SW 1271 (cell line): ENCODE data around the gene JMJD4.
"Not testable (repeated sequence)": the region's sequence is repeated elsewhere in the genome, so short reads cannot be mapped to it uniquely, and the experiment has no call there.

Experiments
- DNase-seq, 2 experiments: peaks; one replicate each; lab custom pipeline; 2025; lab: John Stamatoyannopoulos, UW

Gene JMJD4

GRCh38 chr1:227733309-227733705, 1.8 kb downstream of the JMJD4 start:
- DNase-seq, result no peak

DNA sequence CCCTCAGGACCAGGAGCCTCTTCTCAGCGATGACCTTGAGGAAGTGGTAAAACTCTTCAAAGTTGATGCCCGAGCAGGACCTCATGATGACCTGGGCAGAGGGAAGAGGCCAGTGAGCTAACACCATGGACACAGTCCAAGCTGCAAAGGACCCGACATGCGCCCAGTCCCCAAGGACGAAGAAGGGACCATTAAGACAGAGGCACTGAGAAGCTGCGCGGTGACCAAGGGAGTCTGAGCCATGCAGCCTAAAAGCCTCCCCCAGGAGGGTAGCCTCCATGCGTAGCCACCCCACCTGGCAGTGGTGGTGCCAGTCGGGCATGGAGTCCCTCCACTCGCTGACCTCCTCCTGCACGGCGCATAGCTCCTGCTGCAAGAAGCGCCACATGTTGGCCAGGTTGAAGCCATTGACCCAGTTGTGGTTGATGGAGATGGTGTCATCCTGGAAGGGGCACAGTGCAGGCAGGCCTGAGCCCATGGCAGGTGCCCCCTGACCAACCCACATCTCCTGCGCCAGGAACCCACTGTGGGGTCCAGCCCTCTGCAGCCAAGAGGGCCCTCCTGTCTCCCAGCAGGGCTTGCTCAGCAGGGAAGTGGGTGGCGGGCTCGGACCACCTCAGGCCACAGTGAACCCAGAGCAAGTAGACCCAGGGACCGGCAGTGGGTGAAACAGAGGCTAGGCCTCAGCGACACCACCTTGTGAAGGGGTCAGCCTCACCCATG, 2.4 kb downstream of the JMJD4 start:
- no peak for DNase-seq

DNA sequence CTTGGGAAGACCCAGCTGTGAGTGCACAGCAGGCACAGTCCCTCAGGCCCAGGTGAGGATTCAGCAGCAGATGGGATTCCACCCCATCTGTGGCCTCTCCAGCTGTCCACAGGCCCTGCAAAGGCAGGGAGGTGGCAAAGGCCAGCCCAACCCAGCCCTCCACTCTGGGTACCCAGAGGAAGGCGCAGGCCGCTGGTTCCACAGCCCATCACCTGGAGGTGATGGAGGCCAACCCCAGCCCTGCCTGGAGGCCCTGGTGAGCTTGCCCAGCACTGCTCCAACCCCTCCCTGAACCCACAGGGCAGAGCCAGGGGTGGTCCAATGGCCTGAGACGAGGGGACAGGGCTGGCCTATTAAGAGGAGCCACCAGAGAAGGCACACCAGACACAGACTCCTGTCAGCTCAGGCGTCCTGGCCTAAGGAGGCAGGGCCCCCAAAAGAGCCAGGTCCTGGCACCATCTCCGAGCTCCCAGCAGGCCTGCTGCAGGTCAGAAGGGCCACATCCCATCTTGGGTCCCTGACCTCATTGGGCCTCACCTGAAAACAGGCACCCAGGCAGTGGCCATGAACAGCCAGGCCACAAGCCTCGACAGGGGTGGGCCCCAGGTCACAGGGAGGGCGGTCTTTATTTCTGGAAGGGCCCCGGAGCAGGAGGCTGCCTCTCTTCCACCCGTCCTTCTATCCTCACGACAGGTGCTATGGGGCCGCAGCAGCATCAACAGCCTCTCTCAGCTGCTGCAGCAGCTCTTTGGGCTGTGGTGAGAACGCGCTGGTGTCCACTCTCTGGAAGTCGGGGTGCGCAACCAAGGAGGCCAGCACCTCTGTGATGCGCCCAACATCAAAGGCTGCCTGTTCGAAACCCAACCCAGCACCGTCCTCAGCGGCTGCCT, 3.2 kb downstream of the JMJD4 start:
- no peak for DNase-seq

GRCh38 chr1:227731241-227731677, 3.8 kb downstream of the JMJD4 start:
- no peak for DNase-seq

DNA sequence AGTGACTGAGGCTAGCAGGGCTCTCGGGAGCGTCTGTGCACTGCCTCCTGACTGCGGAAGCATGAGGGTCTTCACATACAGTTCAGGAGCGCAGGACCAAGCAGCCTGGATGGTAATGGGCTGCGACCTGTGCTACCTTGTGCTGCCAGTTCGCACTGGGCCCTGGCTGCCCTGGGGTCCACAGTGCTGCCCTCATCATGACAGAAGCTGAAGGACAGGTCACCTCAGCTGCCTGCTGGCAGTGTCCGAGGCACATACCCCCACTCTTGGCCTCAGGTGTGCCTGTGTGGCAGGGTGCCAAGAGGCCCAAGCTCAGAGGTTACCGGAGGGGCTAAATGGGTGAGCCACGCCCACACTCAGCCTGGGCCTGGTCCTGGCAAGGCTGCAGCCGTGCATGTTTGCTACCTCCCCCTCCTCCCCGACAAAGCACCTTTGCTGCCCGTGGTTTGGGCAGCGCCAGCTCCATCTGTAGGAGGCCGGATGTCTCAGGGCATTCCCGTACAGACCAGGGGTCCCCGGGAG, 4.4 kb downstream of the JMJD4 start:
- DNase-seq, result no peak

- DNase-seq, result peak in 1 of 2 experiments; percentile 40
Measured at GRCh38 chr1:227729881-227730629, 5.0 kb downstream of the JMJD4 start.

- DNase-seq, result no peak
Measured at GRCh38 chr1:227729144-227729880, 5.8 kb downstream of the JMJD4 start.

GRCh38 chr1:227728892-227729143, 6.3 kb downstream of the JMJD4 start:
- DNase-seq, result no peak

GRCh38 chr1:227728059-227728891, 6.8 kb downstream of the JMJD4 start:
- DNase-seq, result peak; percentile 33 to 47

DNA sequence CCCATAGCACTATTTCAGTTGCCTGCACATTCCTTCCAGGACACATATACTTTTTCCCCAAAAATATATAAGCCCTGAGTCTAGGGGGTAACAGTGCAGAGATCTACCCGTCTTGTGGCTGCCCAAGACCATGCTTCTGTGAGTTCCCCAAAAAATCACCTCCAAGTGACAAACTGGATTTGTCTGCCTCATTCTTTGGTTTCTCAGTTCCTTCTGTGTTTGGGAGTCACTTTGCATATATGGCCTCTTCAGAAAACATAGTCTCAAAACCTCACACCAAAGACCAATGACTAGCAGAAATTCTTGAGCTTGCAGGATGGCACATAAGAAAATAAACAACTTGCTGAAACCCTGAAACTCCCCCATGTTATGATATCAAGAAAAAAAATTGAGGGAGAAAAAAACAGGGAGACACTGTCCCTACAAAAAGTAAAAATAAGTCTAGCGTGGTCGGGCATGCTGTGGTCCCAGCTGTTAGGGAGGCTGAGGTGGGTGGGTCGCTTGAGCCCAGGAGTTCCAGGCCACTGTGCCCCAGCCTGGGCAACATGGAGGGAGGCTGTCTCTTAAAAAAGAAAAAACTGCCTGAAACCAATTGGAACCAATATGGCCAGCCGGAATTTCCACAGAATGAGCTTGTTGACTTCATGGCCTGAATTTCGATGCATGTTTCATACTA, 8.0 kb downstream of the JMJD4 start:
- no peak for DNase-seq

- DNase-seq, result no peak
Measured at GRCh38 chr1:227726318-227726717, 8.8 kb downstream of the JMJD4 start.

DNA sequence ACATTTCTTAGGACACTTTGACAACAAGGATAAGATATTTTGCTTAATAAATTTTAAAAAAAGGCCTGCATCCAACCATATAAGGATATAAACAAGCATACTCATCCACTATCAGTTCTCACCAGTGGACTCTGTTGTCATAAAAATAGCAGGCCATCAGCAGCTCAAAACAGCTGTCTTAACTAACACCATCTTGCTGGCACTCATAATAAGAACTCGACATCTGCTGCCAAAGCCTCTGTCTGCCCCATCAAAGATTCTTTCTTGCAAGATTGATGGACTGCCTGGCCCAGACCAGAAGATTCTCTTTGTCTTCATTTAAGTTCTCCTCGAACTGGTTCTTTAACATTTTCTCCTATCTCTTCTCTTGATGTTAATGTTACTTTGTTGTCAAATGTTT, 10.1 kb downstream of the JMJD4 start:
- no peak for DNase-seq

DNA sequence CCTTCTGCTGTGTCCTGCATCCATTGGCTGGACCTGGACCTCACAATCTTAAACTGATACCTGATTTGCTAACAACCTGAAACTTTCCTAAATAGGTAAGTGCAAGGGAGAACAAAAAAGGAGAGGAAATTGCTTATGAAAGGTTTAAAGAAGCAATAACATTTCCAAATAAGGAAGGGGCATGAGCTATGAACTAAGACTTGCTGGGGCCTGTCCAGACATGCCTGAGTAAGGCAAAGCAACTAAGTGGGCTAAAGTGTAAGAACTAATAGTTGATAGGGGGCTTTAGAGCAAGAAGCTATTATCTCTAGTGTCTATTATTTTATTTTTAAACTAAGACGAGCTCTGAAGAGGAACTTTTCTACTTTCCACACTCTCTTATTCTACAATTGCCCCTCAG, 11.6 kb downstream of the JMJD4 start:
- no peak for DNase-seq

- DNase-seq, result no peak
Measured at GRCh38 chr1:227718932-227719331, 16.2 kb downstream of the JMJD4 start.

DNA sequence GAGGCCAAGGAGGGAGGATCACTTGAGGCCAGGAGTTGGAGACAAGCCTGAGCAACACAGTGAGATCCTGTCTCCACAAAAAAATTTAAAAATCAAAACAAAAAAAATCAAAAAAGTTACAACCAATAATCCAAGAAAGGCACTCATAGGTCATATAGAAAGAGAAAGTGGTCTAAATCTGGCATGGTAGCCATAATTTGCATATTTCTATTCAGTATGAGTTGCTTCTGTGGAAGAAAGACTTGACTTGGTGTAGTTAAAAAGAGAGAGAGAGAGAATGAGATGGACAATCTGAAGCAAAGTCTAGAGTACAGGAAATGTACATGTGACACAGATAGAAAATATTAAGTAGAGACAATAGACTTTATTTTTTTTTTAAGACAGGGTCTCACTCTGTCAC, 22.5 kb downstream of the JMJD4 start:
- DNase-seq, result no peak

DNA sequence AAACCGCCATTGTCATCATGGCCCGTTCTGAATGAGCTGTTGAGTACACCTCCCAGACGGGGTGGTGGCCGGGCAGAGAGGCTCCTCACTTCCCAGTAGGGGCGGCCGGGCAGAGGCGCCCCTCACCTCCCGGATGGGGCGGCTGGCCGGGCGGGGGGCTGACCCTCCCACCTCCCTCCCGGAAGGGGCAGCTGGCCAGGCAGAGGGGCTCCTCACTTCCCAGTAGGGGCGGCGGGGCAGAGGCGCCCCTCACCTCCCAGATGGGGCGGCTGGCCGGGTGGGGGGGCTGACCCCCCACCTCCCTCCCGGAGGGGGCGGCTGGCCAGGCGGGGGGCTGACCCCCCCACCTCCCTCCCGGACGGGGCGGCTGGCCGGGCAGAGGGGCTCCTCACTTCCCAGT, 24.6 kb downstream of the JMJD4 start:
- not testable (repeated sequence) for DNase-seq

- no peak for DNase-seq
Measured at GRCh38 chr1:227709451-227709850, 25.7 kb downstream of the JMJD4 start.

- DNase-seq, result no peak
Measured at GRCh38 chr1:227707846-227708245, 27.3 kb downstream of the JMJD4 start.

DNA sequence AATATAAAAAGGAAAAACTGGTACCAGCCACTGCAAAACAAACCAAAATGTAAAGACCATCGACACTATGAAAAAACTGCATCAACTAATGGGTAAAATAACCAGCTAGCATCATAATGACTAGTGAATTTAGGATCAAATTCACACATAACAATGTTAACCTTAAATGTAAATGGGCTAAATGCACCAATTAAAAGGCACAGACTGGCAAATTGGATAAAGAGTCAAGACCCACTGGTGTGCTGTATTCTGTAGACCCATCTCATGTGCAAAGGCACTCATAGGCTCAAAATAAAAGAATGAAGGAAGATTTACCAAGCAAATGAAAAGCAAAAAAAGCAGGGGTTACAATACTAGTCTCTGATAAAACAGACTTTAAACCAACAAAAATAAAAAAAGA, 33.5 kb downstream of the JMJD4 start:
- DNase-seq, result not testable (repeated sequence)

DNA sequence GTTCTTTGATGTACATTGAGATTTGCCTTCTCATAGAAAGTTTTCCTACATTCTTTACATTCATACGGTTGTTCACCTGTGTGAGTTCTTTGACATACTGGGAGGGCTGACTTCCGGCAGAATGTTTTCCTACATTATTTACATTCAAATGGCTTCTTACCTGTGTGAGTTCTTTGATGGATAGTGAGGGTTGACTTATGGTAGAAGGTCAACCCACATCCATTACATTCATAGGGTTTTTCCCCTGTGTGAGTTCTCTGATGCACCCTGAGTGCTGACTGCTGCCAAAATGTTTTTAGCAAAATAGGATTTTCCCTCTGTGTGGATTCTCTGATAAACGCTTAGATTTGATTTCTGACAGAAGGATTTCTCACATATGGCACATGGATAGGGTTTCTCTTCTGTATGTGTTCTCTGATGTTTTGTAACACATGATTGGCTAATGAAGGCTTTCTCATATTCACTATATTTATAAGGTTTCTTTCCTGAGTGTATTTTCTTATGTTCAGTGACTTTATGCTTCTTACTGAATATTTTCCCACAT, 37.7 kb downstream of the JMJD4 start:
- DNase-seq, result no peak
